ENCODE measurements around the gene VPS41.

Gene VPS41

DNA sequence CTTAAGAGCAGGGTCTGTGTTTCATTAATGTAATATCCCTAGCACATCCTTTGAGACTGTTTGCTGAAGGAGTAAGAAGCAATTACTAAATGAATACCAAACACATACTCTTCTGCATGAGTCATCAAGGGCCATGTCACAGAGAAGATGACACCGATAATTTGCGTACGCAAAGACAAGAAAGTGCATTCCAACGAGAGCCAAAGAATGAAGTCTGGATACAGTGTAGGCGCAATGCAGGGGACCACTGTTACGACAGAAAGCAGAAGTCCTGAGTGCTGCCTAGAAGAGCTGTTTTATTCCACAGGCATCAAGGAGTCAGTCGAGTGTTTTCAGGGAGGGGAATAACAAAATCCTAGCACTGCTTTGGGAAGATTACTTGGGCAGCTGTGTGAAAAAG is 62.7 kb downstream of the VPS41 start:
- Mint-ChIP-seq H3K36me3 (ENCODE audit: low read depth) (peaks cover 5% of the 10 kb centered on the region), H3K27me3 (ENCODE audit: low read depth, poor library complexity) (no peaks in the 10 kb centered on the region), H3K9me3 (no peaks in the 10 kb centered on the region), H3K27ac (no peak overlapping the region), H3K4me1 (peaks cover 11% of the 10 kb centered on the region), H3K4me3 (no peak overlapping the region)
- no peak for DNase-seq
- TF ChIP-seq, protein P1, sequence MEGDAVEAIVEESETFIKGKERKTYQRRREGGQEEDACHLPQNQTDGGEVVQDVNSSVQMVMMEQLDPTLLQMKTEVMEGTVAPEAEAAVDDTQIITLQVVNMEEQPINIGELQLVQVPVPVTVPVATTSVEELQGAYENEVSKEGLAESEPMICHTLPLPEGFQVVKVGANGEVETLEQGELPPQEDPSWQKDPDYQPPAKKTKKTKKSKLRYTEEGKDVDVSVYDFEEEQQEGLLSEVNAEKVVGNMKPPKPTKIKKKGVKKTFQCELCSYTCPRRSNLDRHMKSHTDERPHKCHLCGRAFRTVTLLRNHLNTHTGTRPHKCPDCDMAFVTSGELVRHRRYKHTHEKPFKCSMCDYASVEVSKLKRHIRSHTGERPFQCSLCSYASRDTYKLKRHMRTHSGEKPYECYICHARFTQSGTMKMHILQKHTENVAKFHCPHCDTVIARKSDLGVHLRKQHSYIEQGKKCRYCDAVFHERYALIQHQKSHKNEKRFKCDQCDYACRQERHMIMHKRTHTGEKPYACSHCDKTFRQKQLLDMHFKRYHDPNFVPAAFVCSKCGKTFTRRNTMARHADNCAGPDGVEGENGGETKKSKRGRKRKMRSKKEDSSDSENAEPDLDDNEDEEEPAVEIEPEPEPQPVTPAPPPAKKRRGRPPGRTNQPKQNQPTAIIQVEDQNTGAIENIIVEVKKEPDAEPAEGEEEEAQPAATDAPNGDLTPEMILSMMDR (IDR thresholded peaks at IDR 0.05): no peak

DNA sequence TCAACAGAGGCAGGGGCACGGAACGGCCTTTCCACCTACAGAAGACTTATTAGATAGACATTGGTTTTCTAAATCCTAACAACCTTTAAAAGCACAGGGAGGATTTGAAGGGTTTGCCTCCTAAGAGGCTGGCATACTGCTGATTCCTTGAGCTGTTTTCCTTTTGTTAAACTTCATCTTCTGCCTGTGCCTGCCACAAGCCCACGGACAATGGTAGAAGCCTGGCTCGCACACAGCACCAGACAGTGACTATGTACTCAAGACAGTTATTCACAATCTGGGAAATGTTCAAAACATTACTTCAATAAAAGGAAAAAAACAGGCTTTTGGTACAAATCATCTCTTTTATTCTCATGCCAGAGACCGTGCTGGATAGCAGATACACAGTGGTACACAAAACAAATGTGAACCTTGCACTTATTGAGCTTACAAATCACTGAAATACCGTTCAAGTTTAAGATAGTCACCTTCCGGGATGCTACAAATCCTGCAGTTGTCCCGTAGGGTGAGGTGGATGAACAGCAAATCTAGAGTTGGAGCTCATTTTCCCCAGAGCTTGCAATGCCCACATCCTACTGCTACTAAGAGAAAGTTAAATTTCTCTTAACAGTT is 63.9 kb downstream of the VPS41 start:
- Mint-ChIP-seq H3K27ac (peak overlapping the region; percentile 60), H3K4me1 (peaks cover 11% of the 10 kb centered on the region), H3K27me3 (ENCODE audit: low read depth, poor library complexity) (no peaks in the 10 kb centered on the region), H3K4me3 (no peak overlapping the region), H3K36me3 (ENCODE audit: low read depth) (peaks cover 6% of the 10 kb centered on the region), H3K9me3 (no peaks in the 10 kb centered on the region)
- no peak for DNase-seq
- TF ChIP-seq, protein P1 (IDR thresholded peaks at IDR 0.05): no peak

DNA sequence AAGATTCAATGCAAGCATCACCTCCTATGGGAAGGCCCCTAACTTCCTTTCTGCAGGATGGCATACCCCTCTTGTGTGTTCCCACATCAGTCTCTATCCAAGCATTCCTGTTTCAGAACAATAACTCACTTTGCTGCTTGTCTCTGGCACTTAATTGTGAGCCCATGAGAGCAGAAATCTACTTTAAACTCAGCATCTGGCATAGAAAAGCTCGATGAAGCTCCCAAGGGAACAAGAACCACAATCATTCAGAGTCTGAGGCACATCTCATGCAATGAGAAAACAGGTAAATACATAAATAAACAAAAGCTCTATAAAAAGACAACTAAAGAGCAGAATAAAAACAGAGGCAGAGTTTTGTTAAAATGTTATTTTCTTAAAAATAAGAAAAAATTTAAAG is 66.2 kb downstream of the VPS41 start:
- TF ChIP-seq, protein P1 (IDR thresholded peaks at IDR 0.05): no peak
- Mint-ChIP-seq H3K4me1 (peaks cover 11% of the 10 kb centered on the region), H3K36me3 (ENCODE audit: low read depth) (peaks cover 4% of the 10 kb centered on the region)

DNA sequence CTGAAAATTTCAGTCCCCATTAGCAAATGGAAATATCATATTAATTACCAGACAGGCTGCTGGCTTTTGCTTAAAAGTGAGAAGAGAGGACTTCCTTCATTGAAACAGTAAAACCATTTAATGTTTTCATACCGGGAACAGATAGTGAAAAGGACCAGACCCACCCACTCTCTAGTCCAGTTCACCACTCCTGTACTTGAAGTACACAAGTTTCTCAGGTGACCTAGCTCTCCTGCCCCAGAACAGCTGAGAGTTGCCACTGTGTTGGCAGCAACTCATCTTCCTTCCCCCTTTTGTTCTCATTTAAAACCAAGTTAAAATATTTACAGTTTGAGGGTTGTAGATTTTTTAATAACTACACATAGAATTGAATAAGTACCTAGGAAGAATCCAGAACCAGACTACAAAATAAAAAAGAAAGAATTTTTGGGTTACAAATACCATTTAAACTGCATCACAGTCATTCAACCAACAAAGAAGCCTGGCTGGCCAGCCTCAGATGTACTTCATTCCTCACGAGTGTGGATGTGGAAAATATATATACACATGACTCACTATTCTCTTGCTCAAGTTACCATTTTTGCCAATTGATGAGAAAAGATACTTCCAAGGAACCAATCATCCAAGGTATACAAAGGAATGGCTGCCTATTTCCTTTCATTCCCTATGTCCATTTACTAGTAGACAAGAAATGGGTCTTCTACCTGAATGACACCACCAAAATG is 68.1 kb downstream of the VPS41 start:
- Mint-ChIP-seq H3K9me3 (peaks cover 3% of the 10 kb centered on the region), H3K4me1 (peaks cover 11% of the 10 kb centered on the region), H3K27ac (no peak overlapping the region), H3K36me3 (ENCODE audit: low read depth) (peaks cover 9% of the 10 kb centered on the region), H3K4me3 (no peak overlapping the region), H3K27me3 (ENCODE audit: low read depth, poor library complexity) (no peaks in the 10 kb centered on the region)
- DNase-seq: no peak
- TF ChIP-seq, protein P1 (IDR thresholded peaks at IDR 0.05): no peak

More for the DNA sequence above, 66.2 kb downstream of the VPS41 start:
- no peak overlapping the region for H3K27ac Mint-ChIP-seq
- H3K27me3 Mint-ChIP-seq (ENCODE audit: low read depth, poor library complexity): no peaks in the 10 kb centered on the region
- DNase-seq: no peak
- H3K4me3 Mint-ChIP-seq: no peak overlapping the region
- no peaks in the 10 kb centered on the region for H3K9me3 Mint-ChIP-seq

DNA sequence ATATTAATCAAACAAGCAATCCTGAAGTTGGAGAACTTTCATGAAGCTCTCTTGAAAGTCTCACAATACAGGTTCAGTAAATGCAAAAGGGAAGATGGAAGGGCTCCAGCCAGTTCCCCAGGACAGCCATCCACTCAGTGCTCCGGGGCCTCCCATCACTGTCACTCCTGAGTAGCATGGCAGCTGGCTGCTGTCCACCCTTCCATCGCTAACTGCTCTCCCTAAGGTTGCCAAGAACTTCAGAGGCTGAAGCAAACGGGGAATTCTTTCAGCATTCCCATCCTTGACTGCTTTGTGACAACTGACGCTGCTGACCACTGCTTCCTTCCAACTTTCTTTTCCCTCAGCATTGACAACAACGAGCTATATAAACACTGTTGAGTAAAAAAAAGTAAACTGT is 69.1 kb downstream of the VPS41 start:
- Mint-ChIP-seq H3K9me3 (peaks cover 3% of the 10 kb centered on the region), H3K36me3 (ENCODE audit: low read depth) (peaks cover 9% of the 10 kb centered on the region), H3K27ac (no peak overlapping the region), H3K27me3 (ENCODE audit: low read depth, poor library complexity) (no peaks in the 10 kb centered on the region), H3K4me3 (no peak overlapping the region), H3K4me1 (peaks cover 11% of the 10 kb centered on the region)
- TF ChIP-seq, protein P1 (IDR thresholded peaks at IDR 0.05): no peak
- DNase-seq: no peak

Measured in nephron progenitor cell (in vitro differentiated cells).